ENCODE measurements around the gene FOXJ3.

DNA sequence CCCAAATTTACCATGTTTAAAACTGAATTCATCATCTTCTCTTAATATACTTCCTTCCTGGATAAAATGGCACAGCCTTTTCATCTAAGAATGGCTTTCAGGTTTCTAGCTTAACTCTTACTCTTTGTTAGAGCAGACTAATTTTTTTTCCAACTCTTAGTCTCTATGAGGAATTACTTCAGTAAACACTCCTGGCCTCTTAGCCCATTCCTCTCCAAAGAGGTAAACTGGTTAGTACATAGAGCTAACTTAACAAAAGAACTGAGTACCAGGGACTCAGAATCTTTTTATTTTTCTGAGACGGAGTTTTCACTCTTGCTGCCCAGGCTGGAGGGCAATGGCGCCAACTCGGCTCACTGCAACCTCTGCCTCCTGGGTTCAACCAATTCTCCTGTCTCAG, 21.1 kb downstream of the FOXJ3 start:
- TF ChIP-seq, protein P1, sequence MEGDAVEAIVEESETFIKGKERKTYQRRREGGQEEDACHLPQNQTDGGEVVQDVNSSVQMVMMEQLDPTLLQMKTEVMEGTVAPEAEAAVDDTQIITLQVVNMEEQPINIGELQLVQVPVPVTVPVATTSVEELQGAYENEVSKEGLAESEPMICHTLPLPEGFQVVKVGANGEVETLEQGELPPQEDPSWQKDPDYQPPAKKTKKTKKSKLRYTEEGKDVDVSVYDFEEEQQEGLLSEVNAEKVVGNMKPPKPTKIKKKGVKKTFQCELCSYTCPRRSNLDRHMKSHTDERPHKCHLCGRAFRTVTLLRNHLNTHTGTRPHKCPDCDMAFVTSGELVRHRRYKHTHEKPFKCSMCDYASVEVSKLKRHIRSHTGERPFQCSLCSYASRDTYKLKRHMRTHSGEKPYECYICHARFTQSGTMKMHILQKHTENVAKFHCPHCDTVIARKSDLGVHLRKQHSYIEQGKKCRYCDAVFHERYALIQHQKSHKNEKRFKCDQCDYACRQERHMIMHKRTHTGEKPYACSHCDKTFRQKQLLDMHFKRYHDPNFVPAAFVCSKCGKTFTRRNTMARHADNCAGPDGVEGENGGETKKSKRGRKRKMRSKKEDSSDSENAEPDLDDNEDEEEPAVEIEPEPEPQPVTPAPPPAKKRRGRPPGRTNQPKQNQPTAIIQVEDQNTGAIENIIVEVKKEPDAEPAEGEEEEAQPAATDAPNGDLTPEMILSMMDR (IDR thresholded peaks at IDR 0.05; ENCODE audit: low read depth, low read length, poor library complexity, severe bottlenecking): no peak
- TF ChIP-seq EZH2phosphoT487 (IDR thresholded peaks at IDR 0.05; ENCODE audit: borderline replicate concordance, low read length): no peak

Measured in DOHH2 (cell line).